Measurements from ENCODE around the gene CDON. TPM values are rescaled to one million over a fixed set of nuclear protein-coding genes. Genes with fewer than 3 reads are reported as not detected.

CDON gene
- total and polyA plus RNA-seq, 2 of the 13 experiments (the other 11 are each of a cell fraction or from before 2014, with no cell fraction given): 9.6 to 12.8 TPM

DNA sequence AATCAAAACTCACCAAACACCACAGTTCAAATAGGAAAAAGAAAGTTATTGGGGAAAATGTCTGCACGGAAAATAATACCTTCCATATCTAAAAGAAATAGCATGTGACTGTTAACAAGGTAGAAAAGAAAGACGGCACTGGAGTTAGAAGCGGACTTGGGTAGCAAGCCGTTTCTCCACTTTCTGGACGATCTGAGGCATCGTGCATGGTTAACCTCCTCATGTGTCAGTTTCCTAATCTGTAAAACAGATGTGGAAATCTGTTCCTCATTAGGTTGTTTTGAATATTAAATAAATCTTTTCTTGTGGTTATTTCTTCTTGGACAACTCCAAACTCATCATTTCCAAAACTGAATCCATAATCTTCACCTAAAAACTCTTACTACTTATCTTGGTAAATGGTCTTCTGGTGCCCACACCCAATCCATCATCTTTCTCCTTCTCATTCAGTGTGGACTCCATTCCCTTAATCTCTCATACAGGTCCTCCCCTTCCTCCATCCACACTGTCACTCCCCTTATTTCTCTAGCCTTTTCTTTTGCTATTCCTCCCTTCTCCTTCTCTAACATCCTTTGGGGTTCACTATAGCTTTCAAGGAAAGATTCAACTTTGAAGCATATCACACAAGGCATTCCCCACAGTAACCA, 63.3 kb downstream of the CDON start:
- intact Hi-C loops (cut with micrococcal nuclease; ENCODE audit: unreplicated experiment): no loop called here
- no peak for ATAC-seq
- TF ChIP-seq, protein P1, sequence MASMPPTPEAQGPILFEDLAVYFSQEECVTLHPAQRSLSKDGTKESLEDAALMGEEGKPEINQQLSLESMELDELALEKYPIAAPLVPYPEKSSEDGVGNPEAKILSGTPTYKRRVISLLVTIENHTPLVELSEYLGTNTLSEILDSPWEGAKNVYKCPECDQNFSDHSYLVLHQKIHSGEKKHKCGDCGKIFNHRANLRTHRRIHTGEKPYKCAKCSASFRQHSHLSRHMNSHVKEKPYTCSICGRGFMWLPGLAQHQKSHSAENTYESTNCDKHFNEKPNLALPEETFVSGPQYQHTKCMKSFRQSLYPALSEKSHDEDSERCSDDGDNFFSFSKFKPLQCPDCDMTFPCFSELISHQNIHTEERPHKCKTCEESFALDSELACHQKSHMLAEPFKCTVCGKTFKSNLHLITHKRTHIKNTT (CRISPR knock-in tag; IDR thresholded peaks at IDR 0.05): no peak
- TF ChIP-seq MLLT10 (CRISPR knock-in tag; IDR thresholded peaks at IDR 0.05) (no peak), FOXK1 (CRISPR knock-in tag; IDR thresholded peaks at IDR 0.05; ENCODE audit: borderline replicate concordance, low read depth) (no peak), ZNF841 (CRISPR knock-in tag; IDR thresholded peaks at IDR 0.05; ENCODE audit: borderline replicate concordance) (no peak), ZSCAN31 (CRISPR knock-in tag; IDR thresholded peaks at IDR 0.05; ENCODE audit: low read depth) (no peak), ZFY (CRISPR knock-in tag; IDR thresholded peaks at IDR 0.05) (no peak)
- H3K9ac ChIP-seq (ENCODE audit: insufficient read depth, low read depth, low read length): no peak overlapping the region
- H3K36me3 ChIP-seq (replicated peaks in 1 of 2; ENCODE audit: control insufficient read depth in 1 of 2, insufficient read depth in 2 of 2, low read length in 2 of 2): peaks cover 2 to 28% of the 10 kb centered on the region in 2 experiments; a peak in 3 of 5 replicates
- no peaks in the 10 kb centered on the region for H3K79me2 ChIP-seq (ENCODE audit: insufficient read depth, low read length)
- CTCF ChIA-PET (ENCODE audit: low intra/inter-chr PET ratio, low total read pairs): no interaction called here
- H3K4me1 ChIP-seq (ENCODE audit: insufficient read depth, low read length): no peaks in the 10 kb centered on the region
- no peak overlapping the region for H3K4me3 ChIP-seq (replicated peaks in 1 of 3; ENCODE audit: insufficient read depth in 1 of 3, low read depth in 2 of 3, low read length in 3 of 3)
- no peak for FAIRE-seq
- H2AFZ ChIP-seq (ENCODE audit: low read length): no peak overlapping the region
- H3K27ac ChIP-seq (ENCODE audit: extremely low read length, insufficient read depth, low read length): no peak overlapping the region
- WGBS (ENCODE audit: low lambda C conversion rate): 97% methylated on average over 6 of the region's 6 CpGs
- in situ Hi-C loops (cut with HindIII; ENCODE audit: extremely low pct_ligation_motif_present, low pct_unique_long_range_greater_than_20kb): no loop called here
- H4K20me1 ChIP-seq (ENCODE audit: insufficient read depth, low read length): no peaks in the 10 kb centered on the region
- no peaks in the 10 kb centered on the region for H3K9me3 ChIP-seq (ENCODE audit: low read length)
- H3K4me2 ChIP-seq (ENCODE audit: low read depth, low read length): no peak overlapping the region
- POLR2A ChIA-PET: no interaction called here
- no peak for DNase-seq (ENCODE audit: low spot score)
- no peaks in the 10 kb centered on the region for H3K27me3 ChIP-seq (ENCODE audit: control insufficient read depth in 1 of 2, insufficient read depth in 2 of 2, low read length in 2 of 2)
- BruUV-seq (replicated peaks): no TSS peak

DNA sequence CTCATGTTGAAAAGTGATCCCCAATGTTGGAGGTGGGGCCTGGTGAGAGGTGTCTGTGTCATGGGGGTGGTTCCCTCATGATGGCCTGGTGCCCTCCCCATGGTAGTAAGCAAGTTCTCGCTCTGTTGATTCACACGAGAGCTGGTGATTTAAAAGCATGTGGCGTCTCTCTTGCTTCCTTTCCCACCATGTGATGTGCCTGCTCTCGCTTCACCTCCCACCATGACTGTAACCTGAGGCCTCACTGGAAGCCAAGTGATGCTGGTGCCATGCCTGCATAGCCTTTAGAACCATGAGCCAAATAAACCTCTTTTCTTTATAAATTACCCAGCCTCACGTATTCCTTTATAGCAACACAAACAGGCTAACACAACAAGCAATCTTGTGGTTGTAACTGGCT, 64.4 kb downstream of the CDON start:
- intact Hi-C loops (cut with micrococcal nuclease; ENCODE audit: unreplicated experiment) (no loop called here), in situ Hi-C loops (cut with HindIII; ENCODE audit: extremely low pct_ligation_motif_present, low pct_unique_long_range_greater_than_20kb) (no loop called here)
- no peaks in the 10 kb centered on the region for H4K20me1 ChIP-seq (ENCODE audit: insufficient read depth, low read length)
- H3K9ac ChIP-seq (ENCODE audit: insufficient read depth, low read depth, low read length): no peak overlapping the region
- H3K36me3 ChIP-seq (replicated peaks in 1 of 2; ENCODE audit: control insufficient read depth in 1 of 2, insufficient read depth in 2 of 2, low read length in 2 of 2): peaks cover 0 to 23% of the 10 kb centered on the region in 2 experiments; a peak in 3 of 5 replicates
- ATAC-seq: no peak
- H2AFZ ChIP-seq (ENCODE audit: low read length): no peak overlapping the region
- H3K4me1 ChIP-seq (ENCODE audit: insufficient read depth, low read length): no peaks in the 10 kb centered on the region
- no peak overlapping the region for H3K4me2 ChIP-seq (ENCODE audit: low read depth, low read length)
- ChIA-PET POLR2A (no interaction called here), CTCF (ENCODE audit: low intra/inter-chr PET ratio, low total read pairs) (no interaction called here)
- BruUV-seq (replicated peaks): no TSS peak
- H3K4me3 ChIP-seq (replicated peaks in 1 of 3; ENCODE audit: insufficient read depth in 1 of 3, low read depth in 2 of 3, low read length in 3 of 3): no peak overlapping the region
- no peak for DNase-seq (ENCODE audit: low spot score)
- WGBS (ENCODE audit: low lambda C conversion rate): 100% methylated on average over 5 of the region's 5 CpGs
- H3K9me3 ChIP-seq (ENCODE audit: low read length): no peaks in the 10 kb centered on the region
- no peak for FAIRE-seq
- H3K27ac ChIP-seq (ENCODE audit: extremely low read length, insufficient read depth, low read length): no peak overlapping the region
- no peaks in the 10 kb centered on the region for H3K27me3 ChIP-seq (ENCODE audit: control insufficient read depth in 1 of 2, insufficient read depth in 2 of 2, low read length in 2 of 2)
- no peaks in the 10 kb centered on the region for H3K79me2 ChIP-seq (ENCODE audit: insufficient read depth, low read length)
- TF ChIP-seq NFATC3 (CRISPR knock-in tag; IDR thresholded peaks at IDR 0.05) (no peak), ZNF746 (CRISPR knock-in tag; IDR thresholded peaks at IDR 0.05) (no peak), TARDBP (CRISPR knock-in tag; IDR thresholded peaks at IDR 0.05) (no peak), HNF4G (IDR thresholded peaks at IDR 0.05; ENCODE audit: borderline replicate concordance, low read depth, low read length) (no peak), HNF4G (CRISPR knock-in tag; IDR thresholded peaks at IDR 0.05; ENCODE audit: borderline replicate concordance, low read depth) (no peak), CBFB (CRISPR knock-in tag; IDR thresholded peaks at IDR 0.05) (no peak), ZNF768 (CRISPR knock-in tag; IDR thresholded peaks at IDR 0.05) (no peak), GTF3A (CRISPR knock-in tag; conservative IDR thresholded peaks at IDR 0.05) (no peak), ZNF709 (CRISPR knock-in tag; IDR thresholded peaks at IDR 0.05) (no peak)
- TF ChIP-seq, protein P2, sequence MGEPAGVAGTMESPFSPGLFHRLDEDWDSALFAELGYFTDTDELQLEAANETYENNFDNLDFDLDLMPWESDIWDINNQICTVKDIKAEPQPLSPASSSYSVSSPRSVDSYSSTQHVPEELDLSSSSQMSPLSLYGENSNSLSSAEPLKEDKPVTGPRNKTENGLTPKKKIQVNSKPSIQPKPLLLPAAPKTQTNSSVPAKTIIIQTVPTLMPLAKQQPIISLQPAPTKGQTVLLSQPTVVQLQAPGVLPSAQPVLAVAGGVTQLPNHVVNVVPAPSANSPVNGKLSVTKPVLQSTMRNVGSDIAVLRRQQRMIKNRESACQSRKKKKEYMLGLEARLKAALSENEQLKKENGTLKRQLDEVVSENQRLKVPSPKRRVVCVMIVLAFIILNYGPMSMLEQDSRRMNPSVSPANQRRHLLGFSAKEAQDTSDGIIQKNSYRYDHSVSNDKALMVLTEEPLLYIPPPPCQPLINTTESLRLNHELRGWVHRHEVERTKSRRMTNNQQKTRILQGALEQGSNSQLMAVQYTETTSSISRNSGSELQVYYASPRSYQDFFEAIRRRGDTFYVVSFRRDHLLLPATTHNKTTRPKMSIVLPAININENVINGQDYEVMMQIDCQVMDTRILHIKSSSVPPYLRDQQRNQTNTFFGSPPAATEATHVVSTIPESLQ (CRISPR knock-in tag; conservative IDR thresholded peaks at IDR 0.05): no peak

All from HepG2 (cell line).